ENCODE results near the gene BCAP29. TPM values are rescaled to one million over a fixed set of nuclear protein-coding genes. Genes with fewer than 3 reads are reported as not detected.
"Not testable (repeated sequence)": the region's sequence is repeated elsewhere in the genome, so short reads cannot be mapped to it uniquely, and the experiment has no call there.

BCAP29 gene
- total and polyA plus RNA-seq, 2 donors, result 22.2 to 25.4 TPM

GRCh38 chr7:107628461-107629064, 48.5 kb downstream of the BCAP29 start:
- DNase-seq (ENCODE audit: low read depth in 6 of 9, low spot score in 9 of 9), result no peak
- Histone ChIP-seq H3K9me3 (ENCODE audit: control insufficient read depth in 2 of 2, insufficient read depth in 1 of 2, low read length in 1 of 2) (no peaks in the 10 kb centered on the region), H3K27ac (ENCODE audit: low read depth in 1 of 2, low read length in 1 of 2) (no peak overlapping the region), H3K27me3 (ENCODE audit: control insufficient read depth in 2 of 2, insufficient read depth in 1 of 2, low read length in 1 of 2) (no peaks in the 10 kb centered on the region), H3K36me3 (ENCODE audit: control insufficient read depth in 2 of 2, insufficient read depth in 2 of 2, low read length in 1 of 2) (no peaks in the 10 kb centered on the region), H3K4me3 (ENCODE audit: low read length in 2 of 2) (no peak overlapping the region), H3K4me1 (ENCODE audit: control insufficient read depth in 2 of 2, insufficient read depth in 2 of 2, low read length in 2 of 2) (no peaks in the 10 kb centered on the region)
- WGBS, result 72% methylated on average over 8 of the region's 8 CpGs

GRCh38 chr7:107630342-107630741, 50.3 kb downstream of the BCAP29 start:
- Histone ChIP-seq H3K4me1 (ENCODE audit: control insufficient read depth in 2 of 2, insufficient read depth in 2 of 2, low read length in 2 of 2) (no peaks in the 10 kb centered on the region), H3K27ac (ENCODE audit: low read depth in 1 of 2, low read length in 1 of 2) (no peak overlapping the region), H3K36me3 (ENCODE audit: control insufficient read depth in 2 of 2, insufficient read depth in 2 of 2, low read length in 1 of 2) (no peaks in the 10 kb centered on the region), H3K27me3 (ENCODE audit: control insufficient read depth in 2 of 2, insufficient read depth in 1 of 2, low read length in 1 of 2) (no peaks in the 10 kb centered on the region), H3K4me3 (ENCODE audit: low read length in 2 of 2) (no peak overlapping the region), H3K9me3 (ENCODE audit: control insufficient read depth in 2 of 2, insufficient read depth in 1 of 2, low read length in 1 of 2) (no peaks in the 10 kb centered on the region)
- no peak for DNase-seq (ENCODE audit: low read depth in 6 of 9, low spot score in 9 of 9)
- 97% methylated on average over 8 of the region's 8 CpGs for WGBS

- Histone ChIP-seq H3K27ac (ENCODE audit: low read depth in 1 of 2, low read length in 1 of 2) (no peak overlapping the region), H3K36me3 (ENCODE audit: control insufficient read depth in 2 of 2, insufficient read depth in 2 of 2, low read length in 1 of 2) (no peaks in the 10 kb centered on the region), H3K4me1 (ENCODE audit: control insufficient read depth in 2 of 2, insufficient read depth in 2 of 2, low read length in 2 of 2) (no peaks in the 10 kb centered on the region), H3K27me3 (ENCODE audit: control insufficient read depth in 2 of 2, insufficient read depth in 1 of 2, low read length in 1 of 2) (no peaks in the 10 kb centered on the region), H3K9me3 (ENCODE audit: control insufficient read depth in 2 of 2, insufficient read depth in 1 of 2, low read length in 1 of 2) (no peaks in the 10 kb centered on the region), H3K4me3 (ENCODE audit: low read length in 2 of 2) (no peak overlapping the region)
- 96% methylated on average over 12 of the region's 12 CpGs for WGBS
- no peak for DNase-seq (ENCODE audit: low read depth in 6 of 9, low spot score in 9 of 9)
Measured at GRCh38 chr7:107631588-107632491, 51.8 kb downstream of the BCAP29 start.

GRCh38 chr7:107632492-107632865, 52.4 kb downstream of the BCAP29 start:
- no peaks in the 10 kb centered on the region for H3K4me1 ChIP-seq (ENCODE audit: control insufficient read depth in 2 of 2, insufficient read depth in 2 of 2, low read length in 2 of 2)
- H3K4me3 ChIP-seq (ENCODE audit: low read length in 2 of 2), result no peak overlapping the region
- no peak for DNase-seq (ENCODE audit: low read depth in 6 of 9, low spot score in 9 of 9)
- over 99% methylated on average over 2 of the region's 2 CpGs for WGBS
- no peaks in the 10 kb centered on the region for H3K27me3 ChIP-seq (ENCODE audit: control insufficient read depth in 2 of 2, insufficient read depth in 1 of 2, low read length in 1 of 2)
- no peaks in the 10 kb centered on the region for H3K9me3 ChIP-seq (ENCODE audit: control insufficient read depth in 2 of 2, insufficient read depth in 1 of 2, low read length in 1 of 2)
- H3K27ac ChIP-seq (ENCODE audit: low read depth in 1 of 2, low read length in 1 of 2), result no peak overlapping the region
- H3K36me3 ChIP-seq (ENCODE audit: control insufficient read depth in 2 of 2, insufficient read depth in 2 of 2, low read length in 1 of 2), result no peaks in the 10 kb centered on the region

- H3K9me3 ChIP-seq (ENCODE audit: control insufficient read depth in 2 of 2, insufficient read depth in 1 of 2, low read length in 1 of 2), result no peaks in the 10 kb centered on the region
- 44% methylated on average over 1 of the region's 1 CpG for WGBS
- H3K4me1 ChIP-seq (ENCODE audit: control insufficient read depth in 2 of 2, insufficient read depth in 2 of 2, low read length in 2 of 2), result peaks cover 0 to 2% of the 10 kb centered on the region in 2 donors
- no peaks in the 10 kb centered on the region for H3K27me3 ChIP-seq (ENCODE audit: control insufficient read depth in 2 of 2, insufficient read depth in 1 of 2, low read length in 1 of 2)
- no peak overlapping the region for H3K27ac ChIP-seq (ENCODE audit: low read depth in 1 of 2, low read length in 1 of 2)
- no peaks in the 10 kb centered on the region for H3K36me3 ChIP-seq (ENCODE audit: control insufficient read depth in 2 of 2, insufficient read depth in 2 of 2, low read length in 1 of 2)
- no peak for DNase-seq (ENCODE audit: low read depth in 6 of 9, low spot score in 9 of 9)
- no peak overlapping the region for H3K4me3 ChIP-seq (ENCODE audit: low read length in 2 of 2)
Measured at GRCh38 chr7:107638594-107638993, 58.5 kb downstream of the BCAP29 start.

- H3K4me1 ChIP-seq (ENCODE audit: control insufficient read depth in 2 of 2, insufficient read depth in 2 of 2, low read length in 2 of 2); H3K9me3 ChIP-seq (ENCODE audit: control insufficient read depth in 2 of 2, insufficient read depth in 1 of 2, low read length in 1 of 2); H3K27me3 ChIP-seq (ENCODE audit: control insufficient read depth in 2 of 2, insufficient read depth in 1 of 2, low read length in 1 of 2); H3K4me3 ChIP-seq (ENCODE audit: low read length in 2 of 2); H3K27ac ChIP-seq (ENCODE audit: low read depth in 1 of 2, low read length in 1 of 2); H3K36me3 ChIP-seq (ENCODE audit: control insufficient read depth in 2 of 2, insufficient read depth in 2 of 2, low read length in 1 of 2); DNase-seq (ENCODE audit: low read depth in 6 of 9, low spot score in 9 of 9): not testable (repeated sequence)
- 98% methylated on average over 2 of the region's 2 CpGs for WGBS
Measured at GRCh38 chr7:107639070-107639469, 59.0 kb downstream of the BCAP29 start.

- DNase-seq (ENCODE audit: low read depth in 6 of 9, low spot score in 9 of 9), result no peak
- H3K27ac ChIP-seq (ENCODE audit: low read depth in 1 of 2, low read length in 1 of 2), result no peak overlapping the region
Measured at GRCh38 chr7:107641676-107642075, 61.6 kb downstream of the BCAP29 start.

GRCh38 chr7:107642501-107642900, 62.5 kb downstream of the BCAP29 start:
- 95% methylated on average over 4 of the region's 4 CpGs for WGBS

More at GRCh38 chr7:107641676-107642075, 61.6 kb downstream of the BCAP29 start:
- WGBS, result 93% methylated on average over 1 of the region's 1 CpG
- no peaks in the 10 kb centered on the region for H3K9me3 ChIP-seq (ENCODE audit: control insufficient read depth in 2 of 2, insufficient read depth in 1 of 2, low read length in 1 of 2)
- H3K4me3 ChIP-seq (ENCODE audit: low read length in 2 of 2), result no peak overlapping the region
- no peaks in the 10 kb centered on the region for H3K36me3 ChIP-seq (ENCODE audit: control insufficient read depth in 2 of 2, insufficient read depth in 2 of 2, low read length in 1 of 2)
- H3K27me3 ChIP-seq (ENCODE audit: control insufficient read depth in 2 of 2, insufficient read depth in 1 of 2, low read length in 1 of 2), result no peaks in the 10 kb centered on the region
- peaks cover 0 to 2% of the 10 kb centered on the region in 2 donors for H3K4me1 ChIP-seq (ENCODE audit: control insufficient read depth in 2 of 2, insufficient read depth in 2 of 2, low read length in 2 of 2)

GRCh38 chr7:107643407-107643806, 63.4 kb downstream of the BCAP29 start:
- H3K4me1 ChIP-seq (ENCODE audit: control insufficient read depth in 2 of 2, insufficient read depth in 2 of 2, low read length in 2 of 2), result peaks cover 0 to 2% of the 10 kb centered on the region in 2 donors
- WGBS, result 91% methylated on average over 1 of the region's 1 CpG
- H3K4me3 ChIP-seq (ENCODE audit: low read length in 2 of 2), result no peak overlapping the region
- H3K27me3 ChIP-seq (ENCODE audit: control insufficient read depth in 2 of 2, insufficient read depth in 1 of 2, low read length in 1 of 2), result no peaks in the 10 kb centered on the region
- no peak overlapping the region for H3K27ac ChIP-seq (ENCODE audit: low read depth in 1 of 2, low read length in 1 of 2)
- H3K9me3 ChIP-seq (ENCODE audit: control insufficient read depth in 2 of 2, insufficient read depth in 1 of 2, low read length in 1 of 2), result no peaks in the 10 kb centered on the region
- no peaks in the 10 kb centered on the region for H3K36me3 ChIP-seq (ENCODE audit: control insufficient read depth in 2 of 2, insufficient read depth in 2 of 2, low read length in 1 of 2)
- DNase-seq (ENCODE audit: low read depth in 6 of 9, low spot score in 9 of 9), result no peak

More at GRCh38 chr7:107642501-107642900, 62.5 kb downstream of the BCAP29 start:
- no peak for DNase-seq (ENCODE audit: low read depth in 6 of 9, low spot score in 9 of 9)
- Histone ChIP-seq H3K4me1 (ENCODE audit: control insufficient read depth in 2 of 2, insufficient read depth in 2 of 2, low read length in 2 of 2) (peaks cover 0 to 2% of the 10 kb centered on the region in 2 donors), H3K36me3 (ENCODE audit: control insufficient read depth in 2 of 2, insufficient read depth in 2 of 2, low read length in 1 of 2) (no peaks in the 10 kb centered on the region), H3K4me3 (ENCODE audit: low read length in 2 of 2) (no peak overlapping the region), H3K27me3 (ENCODE audit: control insufficient read depth in 2 of 2, insufficient read depth in 1 of 2, low read length in 1 of 2) (no peaks in the 10 kb centered on the region), H3K9me3 (ENCODE audit: control insufficient read depth in 2 of 2, insufficient read depth in 1 of 2, low read length in 1 of 2) (no peaks in the 10 kb centered on the region), H3K27ac (ENCODE audit: low read depth in 1 of 2, low read length in 1 of 2) (no peak overlapping the region)

Measured in thymus (tissue), 11 donors.